Measurements from ENCODE around the gene ACTRT2. TPM values are rescaled to one million over a fixed set of nuclear protein-coding genes. Genes with fewer than 3 reads are reported as not detected.

ACTRT2 gene
- total and polyA plus RNA-seq, 2 experiments from 2014 or later, result not detected

DNA sequence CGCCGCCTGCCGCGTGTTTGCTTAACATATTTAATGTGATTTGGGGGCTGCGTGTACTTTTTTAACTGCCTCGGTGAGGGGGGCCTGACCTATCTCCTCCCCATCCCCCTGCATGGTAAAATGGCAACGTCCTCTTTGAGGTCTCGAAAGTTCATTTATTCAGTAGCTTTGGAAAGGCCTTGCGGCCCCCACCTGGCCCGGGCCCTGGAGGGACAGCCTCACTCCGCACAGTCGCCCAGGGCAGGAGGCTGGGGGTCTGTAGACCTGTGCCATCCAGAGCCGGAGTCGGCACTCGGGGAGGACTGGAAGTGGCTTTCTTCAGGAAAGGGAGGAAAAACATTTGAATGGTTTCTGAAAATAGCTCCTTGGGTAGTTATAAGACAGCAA lies 38.0 kb upstream of the ACTRT2 start:
- Histone ChIP-seq H3K4me3 (no peak overlapping the region), H3K9me2 (ENCODE audit: insufficient read depth) (no peaks in the 10 kb centered on the region), H3K4me2 (no peak overlapping the region), H3K27me3 (ENCODE audit: insufficient read depth) (no peaks in the 10 kb centered on the region), H3K27ac (ENCODE audit: low read depth) (no peak overlapping the region), H3F3A (replicated peaks; ENCODE audit: low read depth) (no peaks in the 10 kb centered on the region), H4K20me1 (replicated peaks; ENCODE audit: insufficient read depth) (no peaks in the 10 kb centered on the region), H2AFZ (no peak overlapping the region), H3K36me3 (ENCODE audit: insufficient read depth) (no peaks in the 10 kb centered on the region), H3K4me1 (ENCODE audit: insufficient read depth) (no peaks in the 10 kb centered on the region), H3K79me2 (replicated peaks; ENCODE audit: insufficient read depth) (no peaks in the 10 kb centered on the region)
- Mint-ChIP-seq H3K4me3 (no peak overlapping the region), H3K27me3 (ENCODE audit: insufficient read depth, low read depth, poor library complexity) (peaks cover 2% of the 10 kb centered on the region), H3K27ac (no peak overlapping the region), H3K9me3 (peaks cover 51% of the 10 kb centered on the region), H3K36me3 (ENCODE audit: low read depth) (peaks cover 11% of the 10 kb centered on the region; the same call in 2 of the 3 replicates), H3K4me1 (peaks cover 6% of the 10 kb centered on the region; the same call in 2 of the 3 replicates)
- TF ChIP-seq REST (IDR thresholded peaks at IDR 0.05; ENCODE audit: unreplicated experiment) (no peak), ETS1 (IDR thresholded peaks at IDR 0.05) (no peak), ZNF331 (CRISPR knock-in tag; IDR thresholded peaks at IDR 0.05; ENCODE audit: low read depth) (no peak), POLR2AphosphoS5 (IDR thresholded peaks at IDR 0.05; ENCODE audit: low read depth) (no peak), EZH2phosphoT487 (IDR thresholded peaks at IDR 0.05; ENCODE audit: unreplicated experiment) (no peak), CTCF (conservative IDR thresholded peaks at IDR 0.05; ENCODE audit: low read depth in 2 of 2) (no peak), CREB1 (CRISPR knock-in tag; IDR thresholded peaks at IDR 0.05; ENCODE audit: low read depth) (no peak), EZH2 (IDR thresholded peaks at IDR 0.05; ENCODE audit: low read depth, unreplicated experiment) (no peak)
- TF ChIP-seq, protein P1, sequence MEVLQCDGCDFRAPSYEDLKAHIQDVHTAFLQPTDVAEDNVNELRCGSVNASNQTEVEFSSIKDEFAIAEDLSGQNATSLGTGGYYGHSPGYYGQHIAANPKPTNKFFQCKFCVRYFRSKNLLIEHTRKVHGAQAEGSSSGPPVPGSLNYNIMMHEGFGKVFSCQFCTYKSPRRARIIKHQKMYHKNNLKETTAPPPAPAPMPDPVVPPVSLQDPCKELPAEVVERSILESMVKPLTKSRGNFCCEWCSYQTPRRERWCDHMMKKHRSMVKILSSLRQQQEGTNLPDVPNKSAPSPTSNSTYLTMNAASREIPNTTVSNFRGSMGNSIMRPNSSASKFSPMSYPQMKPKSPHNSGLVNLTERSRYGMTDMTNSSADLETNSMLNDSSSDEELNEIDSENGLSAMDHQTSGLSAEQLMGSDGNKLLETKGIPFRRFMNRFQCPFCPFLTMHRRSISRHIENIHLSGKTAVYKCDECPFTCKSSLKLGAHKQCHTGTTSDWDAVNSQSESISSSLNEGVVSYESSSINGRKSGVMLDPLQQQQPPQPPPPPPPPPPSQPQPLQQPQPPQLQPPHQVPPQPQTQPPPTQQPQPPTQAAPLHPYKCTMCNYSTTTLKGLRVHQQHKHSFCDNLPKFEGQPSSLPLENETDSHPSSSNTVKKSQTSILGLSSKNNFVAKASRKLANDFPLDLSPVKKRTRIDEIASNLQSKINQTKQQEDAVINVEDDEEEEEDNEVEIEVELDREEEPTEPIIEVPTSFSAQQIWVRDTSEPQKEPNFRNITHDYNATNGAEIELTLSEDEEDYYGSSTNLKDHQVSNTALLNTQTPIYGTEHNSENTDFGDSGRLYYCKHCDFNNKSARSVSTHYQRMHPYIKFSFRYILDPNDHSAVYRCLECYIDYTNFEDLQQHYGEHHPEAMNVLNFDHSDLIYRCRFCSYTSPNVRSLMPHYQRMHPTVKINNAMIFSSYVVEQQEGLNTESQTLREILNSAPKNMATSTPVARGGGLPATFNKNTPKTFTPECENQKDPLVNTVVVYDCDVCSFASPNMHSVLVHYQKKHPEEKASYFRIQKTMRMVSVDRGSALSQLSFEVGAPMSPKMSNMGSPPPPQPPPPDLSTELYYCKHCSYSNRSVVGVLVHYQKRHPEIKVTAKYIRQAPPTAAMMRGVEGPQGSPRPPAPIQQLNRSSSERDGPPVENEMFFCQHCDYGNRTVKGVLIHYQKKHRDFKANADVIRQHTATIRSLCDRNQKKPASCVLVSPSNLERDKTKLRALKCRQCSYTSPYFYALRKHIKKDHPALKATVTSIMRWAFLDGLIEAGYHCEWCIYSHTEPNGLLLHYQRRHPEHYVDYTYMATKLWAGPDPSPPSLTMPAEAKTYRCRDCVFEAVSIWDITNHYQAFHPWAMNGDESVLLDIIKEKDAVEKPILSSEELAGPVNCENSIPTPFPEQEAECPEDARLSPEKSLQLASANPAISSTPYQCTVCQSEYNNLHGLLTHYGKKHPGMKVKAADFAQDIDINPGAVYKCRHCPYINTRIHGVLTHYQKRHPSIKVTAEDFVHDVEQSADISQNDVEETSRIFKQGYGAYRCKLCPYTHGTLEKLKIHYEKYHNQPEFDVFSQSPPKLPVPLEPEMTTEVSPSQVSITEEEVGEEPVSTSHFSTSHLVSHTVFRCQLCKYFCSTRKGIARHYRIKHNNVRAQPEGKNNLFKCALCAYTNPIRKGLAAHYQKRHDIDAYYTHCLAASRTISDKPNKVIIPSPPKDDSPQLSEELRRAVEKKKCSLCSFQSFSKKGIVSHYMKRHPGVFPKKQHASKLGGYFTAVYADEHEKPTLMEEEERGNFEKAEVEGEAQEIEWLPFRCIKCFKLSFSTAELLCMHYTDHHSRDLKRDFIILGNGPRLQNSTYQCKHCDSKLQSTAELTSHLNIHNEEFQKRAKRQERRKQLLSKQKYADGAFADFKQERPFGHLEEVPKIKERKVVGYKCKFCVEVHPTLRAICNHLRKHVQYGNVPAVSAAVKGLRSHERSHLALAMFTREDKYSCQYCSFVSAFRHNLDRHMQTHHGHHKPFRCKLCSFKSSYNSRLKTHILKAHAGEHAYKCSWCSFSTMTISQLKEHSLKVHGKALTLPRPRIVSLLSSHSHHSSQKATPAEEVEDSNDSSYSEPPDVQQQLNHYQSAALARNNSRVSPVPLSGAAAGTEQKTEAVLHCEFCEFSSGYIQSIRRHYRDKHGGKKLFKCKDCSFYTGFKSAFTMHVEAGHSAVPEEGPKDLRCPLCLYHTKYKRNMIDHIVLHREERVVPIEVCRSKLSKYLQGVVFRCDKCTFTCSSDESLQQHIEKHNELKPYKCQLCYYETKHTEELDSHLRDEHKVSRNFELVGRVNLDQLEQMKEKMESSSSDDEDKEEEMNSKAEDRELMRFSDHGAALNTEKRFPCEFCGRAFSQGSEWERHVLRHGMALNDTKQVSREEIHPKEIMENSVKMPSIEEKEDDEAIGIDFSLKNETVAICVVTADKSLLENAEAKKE (CRISPR knock-in tag; IDR thresholded peaks at IDR 0.05), result no peak
- no peak for ATAC-seq
- DNase-seq (ENCODE audit: low spot score), result no peak

Data from GM23338 (cell line).